HTERT RPE-1 (cell line): ENCODE data around the gene TNFAIP3.

Experiments
- in situ Hi-C: fragments of 300-500 bp; cut with MboI; formaldehyde crosslinking; loops from 4 replicates; pipeline ENCODE4 v1.14.3; 2020; ENCODE audit warnings: low sequenced_read_pairs

Gene TNFAIP3

GRCh38 chr6:137919502-137919823 is 52.4 kb downstream of the TNFAIP3 start:
- in situ Hi-C loops, result no loop called here

GRCh38 chr6:137919837-137920730 is 53.0 kb downstream of the TNFAIP3 start:
- in situ Hi-C loops, result no loop called here

- in situ Hi-C loops, result no loop called here
These were observed 54.8 kb downstream of the TNFAIP3 start for GRCh38 chr6:137921823-137922222.

- in situ Hi-C loops, result no loop called here
These were observed 57.0 kb downstream of the TNFAIP3 start for GRCh38 chr6:137923866-137924653.

GRCh38 chr6:137925141-137925698 is 58.2 kb downstream of the TNFAIP3 start:
- in situ Hi-C loops, result no loop called here

GRCh38 chr6:137926207-137926731 is 59.2 kb downstream of the TNFAIP3 start:
- in situ Hi-C loops, result no loop called here

GRCh38 chr6:137926985-137927384 is 59.9 kb downstream of the TNFAIP3 start:
- in situ Hi-C loops, result no loop called here

GRCh38 chr6:137927777-137928218 is 60.7 kb downstream of the TNFAIP3 start:
- in situ Hi-C loops, result no loop called here

GRCh38 chr6:137928286-137928685 is 61.2 kb downstream of the TNFAIP3 start:
- in situ Hi-C loops, result no loop called here

GRCh38 chr6:137931849-137932465 is 64.9 kb downstream of the TNFAIP3 start:
- in situ Hi-C loops, result no loop called here
